PC-9 (cell line): Measurements from ENCODE around the gene NRARP. TPM values are rescaled to one million over a fixed set of nuclear protein-coding genes. Genes with fewer than 3 reads are reported as not detected.

ENCODE experiments used
- BruUV-seq: library from RNA; stranded (reverse); fragments of 400-500 nt; replicated peaks from 2 replicates; lab custom pipeline; 2021; lab: Mats Ljungman, UMichigan
- CTCF ChIA-PET: fragments of 300-600 bp; sonication (Branson Sonifier 250); formaldehyde crosslinking; loops from one replicate; lab custom pipeline; 2022; ENCODE audit warnings: antibody characterized with exemption; lab: Charles Lee
- POLR2A ChIA-PET: fragments of 300-600 bp; sonication (Branson Sonifier 250); formaldehyde crosslinking; loops from one replicate; lab custom pipeline; 2022; ENCODE audit warnings: antibody characterized with exemption; ENCODE audit not compliant: unreplicated experiment; lab: Charles Lee
- DNase-seq, 2 experiments: peaks; one replicate each; pipeline versions ENCODE4 v3.0.0 to v3.0.0-alpha.2; 2015 to 2022; ENCODE audit warnings: mixed read lengths in 1 of 2
- H2AFZ ChIP-seq: fragments of 200-600 bp; sonication (generic); 2 replicates; pipeline ENCODE4 v1.8.1; 2017; ENCODE audit warnings: antibody characterized with exemption
- H3F3A ChIP-seq: fragments of 200-600 bp; sonication (generic); 2 replicates; pipeline ENCODE4 v1.8.1; 2017; ENCODE audit warnings: antibody characterized with exemption, mild to moderate bottlenecking, low read depth; ENCODE audit not compliant: insufficient read depth
- H3K27ac ChIP-seq: fragments of 200-600 bp; sonication (generic); 2 replicates; pipeline ENCODE4 v1.6.1; 2016; ENCODE audit warnings: mixed run types
- H3K27me3 ChIP-seq: fragments of 200-600 bp; sonication (generic); 2 replicates; pipeline ENCODE4 v1.6.1; 2016; ENCODE audit warnings: low read depth, mixed run types; ENCODE audit not compliant: insufficient read depth
- H3K36me3 ChIP-seq: fragments of 200-600 bp; sonication (generic); 2 replicates; pipeline ENCODE4 v1.6.1; 2016; ENCODE audit warnings: low read depth, mixed run types
- H3K4me1 ChIP-seq: fragments of 200-600 bp; sonication (generic); replicated peaks from 2 replicates; pipeline ENCODE4 v1.6.1; 2016; ENCODE audit warnings: mixed run types; ENCODE audit not compliant: insufficient read depth
- H3K4me2 ChIP-seq: fragments of 200-600 bp; sonication (generic); 2 replicates; pipeline ENCODE4 v1.6.1; 2017; ENCODE audit warnings: mixed run types
- H3K4me3 ChIP-seq: fragments of 200-600 bp; sonication (generic); 2 replicates; pipeline ENCODE4 v1.6.1; 2016; ENCODE audit warnings: mixed run types
- H3K79me2 ChIP-seq: fragments of 200-600 bp; sonication (generic); 2 replicates; pipeline ENCODE4 v1.6.1; 2017; ENCODE audit warnings: low read depth, mixed run types
- H3K9me2 ChIP-seq: fragments of 200-600 bp; sonication (generic); 2 replicates; pipeline ENCODE4 v1.8.1; 2017; ENCODE audit warnings: mild to moderate bottlenecking; ENCODE audit not compliant: insufficient read depth
- H3K9me3 ChIP-seq: fragments of 200-600 bp; sonication (generic); 2 replicates; pipeline ENCODE4 v1.8.1; 2016; ENCODE audit warnings: low read depth; ENCODE audit not compliant: insufficient read depth
- H4K20me1 ChIP-seq: fragments of 200-600 bp; sonication (generic); 2 replicates; pipeline ENCODE4 v1.8.1; 2017; ENCODE audit not compliant: insufficient read depth
- CTCF ChIP-seq: fragments of 200-600 bp; sonication (generic); conservative IDR thresholded peaks from 2 replicates; pipeline ENCODE4 v1.6.1; 2017; ENCODE audit warnings: mixed run types, antibody characterized with exemption, mild to moderate bottlenecking, moderate library complexity
- EZH2 ChIP-seq: fragments of 200-600 bp; sonication (generic); IDR thresholded peaks from 2 replicates; pipeline ENCODE4 v1.8.0; 2017; ENCODE audit warnings: antibody characterized with exemption, low read depth
- intact Hi-C: fragments of 100-400 bp; cut with micrococcal nuclease; formaldehyde crosslinking; loops from one replicate; pipeline ENCODE4 v1.10.0; 2022; ENCODE audit not compliant: unreplicated experiment
- total RNA-seq: library from RNA; stranded (reverse); gene quantifications from 2 replicates; pipeline ENCODE4 v1.2.3, GENCODE V29; 2021

Gene NRARP
- total RNA-seq, 1 experiment from 2014 or later: 20.6 TPM

GRCh38 chr9:137305798-137306065 is 3.7 kb upstream of the NRARP start:
- intact Hi-C loops: no loop called here
- Histone ChIP-seq H4K20me1 (no peaks in the 10 kb centered on the region), H3K79me2 (peaks cover 3% of the 10 kb centered on the region), H3K27ac (no peak overlapping the region), H3K36me3 (no peaks in the 10 kb centered on the region), H3K4me2 (no peak overlapping the region), H3K27me3 (no peaks in the 10 kb centered on the region), H3K4me3 (no peak overlapping the region), H3F3A (peaks cover 21% of the 10 kb centered on the region; the same call in 1 of the 2 replicates), H3K4me1 (peaks cover 23% of the 10 kb centered on the region), H3K9me2 (no peaks in the 10 kb centered on the region), H2AFZ (no peak overlapping the region), H3K9me3 (no peaks in the 10 kb centered on the region)
- DNase-seq: no peak
- no peak for TF ChIP-seq EZH2
- no peak for TF ChIP-seq CTCF
- ChIA-PET CTCF (interaction anchor here (0.6 kb wide), 1 partner anchor 229 kb away, joined by 4 read pairs; no protein-coding TSS in a partner anchor), POLR2A (no interaction called here)
- no TSS peak for BruUV-seq

GRCh38 chr9:137305060-137305797 is 3.2 kb upstream of the NRARP start:
- no peaks in the 10 kb centered on the region for H3K36me3 ChIP-seq
- ChIA-PET CTCF (interaction anchor here (0.6 kb wide), 2 partner anchors 230 to 271 kb away, joined by 4 read pairs; no protein-coding TSS in a partner anchor), POLR2A (interaction anchor here (0.6 kb wide), 1 partner anchor 1195 kb away, joined by 18 read pairs; no protein-coding TSS in a partner anchor)
- H3K4me2 ChIP-seq: no peak overlapping the region
- peaks cover 19% of the 10 kb centered on the region for H3K4me1 ChIP-seq
- TF ChIP-seq CTCF: no peak
- no peak for TF ChIP-seq EZH2
- no peak overlapping the region for H2AFZ ChIP-seq
- H4K20me1 ChIP-seq: peaks cover under 1% of the 10 kb centered on the region; the same call in 1 of the 2 replicates
- intact Hi-C loops: no loop called here
- no peaks in the 10 kb centered on the region for H3K27me3 ChIP-seq
- peaks cover 23% of the 10 kb centered on the region; the same call in 1 of the 2 replicates for H3F3A ChIP-seq
- no peaks in the 10 kb centered on the region for H3K9me2 ChIP-seq
- BruUV-seq: no TSS peak
- no peaks in the 10 kb centered on the region for H3K9me3 ChIP-seq
- H3K79me2 ChIP-seq: peaks cover 8% of the 10 kb centered on the region
- H3K4me3 ChIP-seq: no peak overlapping the region
- no peak overlapping the region for H3K27ac ChIP-seq
- peak in 1 of 2 experiments; percentile 59 for DNase-seq

- Histone ChIP-seq H3K4me2 (no peak overlapping the region), H2AFZ (no peak overlapping the region), H3K4me3 (no peak overlapping the region), H3K4me1 (peaks cover 19% of the 10 kb centered on the region), H3K9me2 (no peaks in the 10 kb centered on the region), H3K36me3 (no peaks in the 10 kb centered on the region), H4K20me1 (peaks cover 7% of the 10 kb centered on the region; the same call in 1 of the 2 replicates), H3F3A (peaks cover 27% of the 10 kb centered on the region; the same call in 1 of the 2 replicates), H3K9me3 (no peaks in the 10 kb centered on the region), H3K79me2 (peaks cover 15% of the 10 kb centered on the region), H3K27ac (no peak overlapping the region), H3K27me3 (no peaks in the 10 kb centered on the region)
- intact Hi-C loops: loop anchor here (5.0 kb wide), 1 partner anchor 223 kb away; no protein-coding TSS in a partner anchor
- no peak for DNase-seq
- TF ChIP-seq EZH2: no peak
- no peak; the same call in 1 of the 2 replicates for TF ChIP-seq CTCF
- ChIA-PET CTCF (interaction anchor here (0.6 kb wide), 1 partner anchor 272 kb away, joined by 4 read pairs; no protein-coding TSS in a partner anchor), POLR2A (interaction anchor here (0.6 kb wide), 2 partner anchors 356 to 1195 kb away, joined by 3 to 18 read pairs; no protein-coding TSS in a partner anchor)
- no TSS peak for BruUV-seq
Observed at GRCh38 chr9:137304383-137305059, 2.5 kb upstream of the NRARP start.
